ENCODE measurements around the gene NAA80.

DNA sequence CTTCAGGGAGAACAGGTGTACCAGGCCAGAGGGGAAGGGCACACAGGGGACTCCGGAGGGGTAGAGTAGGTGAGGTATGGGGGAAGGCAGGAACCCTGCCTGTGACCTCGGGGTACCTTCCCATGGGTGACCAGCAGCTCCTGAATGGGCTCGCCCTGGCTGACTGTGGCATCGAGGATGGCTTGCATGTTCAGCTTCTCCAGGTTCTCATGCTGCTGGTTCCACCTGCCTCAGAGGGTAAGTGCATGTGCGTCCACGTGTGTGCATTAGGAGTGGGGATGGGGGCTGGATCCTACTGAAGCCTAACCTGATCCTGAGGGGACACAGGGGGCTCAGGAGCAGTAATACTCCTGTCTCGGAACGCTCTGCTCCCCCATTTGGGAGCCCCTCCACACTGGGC is 45.8 kb upstream of the NAA80 start:
- TF ChIP-seq, protein P1, sequence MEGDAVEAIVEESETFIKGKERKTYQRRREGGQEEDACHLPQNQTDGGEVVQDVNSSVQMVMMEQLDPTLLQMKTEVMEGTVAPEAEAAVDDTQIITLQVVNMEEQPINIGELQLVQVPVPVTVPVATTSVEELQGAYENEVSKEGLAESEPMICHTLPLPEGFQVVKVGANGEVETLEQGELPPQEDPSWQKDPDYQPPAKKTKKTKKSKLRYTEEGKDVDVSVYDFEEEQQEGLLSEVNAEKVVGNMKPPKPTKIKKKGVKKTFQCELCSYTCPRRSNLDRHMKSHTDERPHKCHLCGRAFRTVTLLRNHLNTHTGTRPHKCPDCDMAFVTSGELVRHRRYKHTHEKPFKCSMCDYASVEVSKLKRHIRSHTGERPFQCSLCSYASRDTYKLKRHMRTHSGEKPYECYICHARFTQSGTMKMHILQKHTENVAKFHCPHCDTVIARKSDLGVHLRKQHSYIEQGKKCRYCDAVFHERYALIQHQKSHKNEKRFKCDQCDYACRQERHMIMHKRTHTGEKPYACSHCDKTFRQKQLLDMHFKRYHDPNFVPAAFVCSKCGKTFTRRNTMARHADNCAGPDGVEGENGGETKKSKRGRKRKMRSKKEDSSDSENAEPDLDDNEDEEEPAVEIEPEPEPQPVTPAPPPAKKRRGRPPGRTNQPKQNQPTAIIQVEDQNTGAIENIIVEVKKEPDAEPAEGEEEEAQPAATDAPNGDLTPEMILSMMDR (IDR thresholded peaks at IDR 0.05): no peak
- TF ChIP-seq POLR2A (IDR thresholded peaks at IDR 0.05): no peak
